Stimulated activated CD4-positive, alpha-beta T cell treated with anti-CD3 and anti-CD28 coated beads, Interleukin-12 subunit alpha, Interleukin-12 subunit beta, amount 100 ng/mL, for 4 hours (primary cell): ENCODE data around the gene YES1.
"Not testable (repeated sequence)": the region's sequence is repeated elsewhere in the genome, so short reads cannot be mapped to it uniquely, and the experiment has no call there.

Source experiments
- DNase-seq: peaks from one replicate; pipeline ENCODE4 v3.0.0-alpha.2; 2020

The YES1 gene

GRCh38 chr18:717003-717402, 95.0 kb downstream of the YES1 start:
- no peak for DNase-seq

- no peak for DNase-seq
Measured at GRCh38 chr18:715626-716025, 96.4 kb downstream of the YES1 start.

GRCh38 chr18:713135-713490, 98.9 kb downstream of the YES1 start:
- no peak for DNase-seq

- peak; percentile 84 for DNase-seq
Measured at GRCh38 chr18:712401-713134, 99.5 kb downstream of the YES1 start, which contains the start of gene ENOSF1. TSS of gene ENOSF1 (minus strand) at chr18:712630. CDS start at chr18:712587, 43 bp downstream.

- DNase-seq: peak; percentile 61
Measured at GRCh38 chr18:711657-712400, 100.2 kb downstream of the YES1 start.

- no peak for DNase-seq
Measured at GRCh38 chr18:711310-711656, 100.8 kb downstream of the YES1 start.

GRCh38 chr18:710418-711300, 101.4 kb downstream of the YES1 start:
- no peak for DNase-seq

- no peak for DNase-seq
Measured at GRCh38 chr18:709771-710170, 102.3 kb downstream of the YES1 start.

- DNase-seq: no peak
Measured at GRCh38 chr18:708096-708495, 103.9 kb downstream of the YES1 start.

- no peak for DNase-seq
Measured at GRCh38 chr18:706405-706804, 105.6 kb downstream of the YES1 start.

GRCh38 chr18:703213-703967, 108.7 kb downstream of the YES1 start:
- no peak for DNase-seq

- no peak for DNase-seq
Measured at GRCh38 chr18:697800-698199, 114.2 kb downstream of the YES1 start.

- DNase-seq: no peak
Measured at GRCh38 chr18:697012-697411, 115.0 kb downstream of the YES1 start.

GRCh38 chr18:693466-694187, 118.4 kb downstream of the YES1 start:
- DNase-seq: no peak

GRCh38 chr18:692824-693223, 119.2 kb downstream of the YES1 start:
- no peak for DNase-seq

GRCh38 chr18:688323-688722, 123.7 kb downstream of the YES1 start:
- DNase-seq: no peak

- no peak for DNase-seq
Measured at GRCh38 chr18:686339-687111, 125.5 kb downstream of the YES1 start.

- no peak for DNase-seq
Measured at GRCh38 chr18:685438-685837, 126.6 kb downstream of the YES1 start.

- no peak for DNase-seq
Measured at GRCh38 chr18:683531-683930, 128.5 kb downstream of the YES1 start.

GRCh38 chr18:682833-683232, 129.2 kb downstream of the YES1 start:
- no peak for DNase-seq

GRCh38 chr18:682416-682815, 129.6 kb downstream of the YES1 start:
- DNase-seq: not testable (repeated sequence)
